Activated effector memory CD4-positive, alpha-beta T cell treated with Interleukin-2 at 50 U/mL for 16 hours (primary cell): ENCODE measurements around the gene TESK2.
"Not testable (repeated sequence)": the region's sequence is repeated elsewhere in the genome, so short reads cannot be mapped to it uniquely, and the experiment has no call there.

ENCODE experiments used
- DNase-seq: peaks from one replicate; pipeline ENCODE4 v3.0.0-alpha.2; 2020

The TESK2 gene, protein sequence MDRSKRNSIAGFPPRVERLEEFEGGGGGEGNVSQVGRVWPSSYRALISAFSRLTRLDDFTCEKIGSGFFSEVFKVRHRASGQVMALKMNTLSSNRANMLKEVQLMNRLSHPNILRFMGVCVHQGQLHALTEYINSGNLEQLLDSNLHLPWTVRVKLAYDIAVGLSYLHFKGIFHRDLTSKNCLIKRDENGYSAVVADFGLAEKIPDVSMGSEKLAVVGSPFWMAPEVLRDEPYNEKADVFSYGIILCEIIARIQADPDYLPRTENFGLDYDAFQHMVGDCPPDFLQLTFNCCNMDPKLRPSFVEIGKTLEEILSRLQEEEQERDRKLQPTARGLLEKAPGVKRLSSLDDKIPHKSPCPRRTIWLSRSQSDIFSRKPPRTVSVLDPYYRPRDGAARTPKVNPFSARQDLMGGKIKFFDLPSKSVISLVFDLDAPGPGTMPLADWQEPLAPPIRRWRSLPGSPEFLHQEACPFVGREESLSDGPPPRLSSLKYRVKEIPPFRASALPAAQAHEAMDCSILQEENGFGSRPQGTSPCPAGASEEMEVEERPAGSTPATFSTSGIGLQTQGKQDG

DNA sequence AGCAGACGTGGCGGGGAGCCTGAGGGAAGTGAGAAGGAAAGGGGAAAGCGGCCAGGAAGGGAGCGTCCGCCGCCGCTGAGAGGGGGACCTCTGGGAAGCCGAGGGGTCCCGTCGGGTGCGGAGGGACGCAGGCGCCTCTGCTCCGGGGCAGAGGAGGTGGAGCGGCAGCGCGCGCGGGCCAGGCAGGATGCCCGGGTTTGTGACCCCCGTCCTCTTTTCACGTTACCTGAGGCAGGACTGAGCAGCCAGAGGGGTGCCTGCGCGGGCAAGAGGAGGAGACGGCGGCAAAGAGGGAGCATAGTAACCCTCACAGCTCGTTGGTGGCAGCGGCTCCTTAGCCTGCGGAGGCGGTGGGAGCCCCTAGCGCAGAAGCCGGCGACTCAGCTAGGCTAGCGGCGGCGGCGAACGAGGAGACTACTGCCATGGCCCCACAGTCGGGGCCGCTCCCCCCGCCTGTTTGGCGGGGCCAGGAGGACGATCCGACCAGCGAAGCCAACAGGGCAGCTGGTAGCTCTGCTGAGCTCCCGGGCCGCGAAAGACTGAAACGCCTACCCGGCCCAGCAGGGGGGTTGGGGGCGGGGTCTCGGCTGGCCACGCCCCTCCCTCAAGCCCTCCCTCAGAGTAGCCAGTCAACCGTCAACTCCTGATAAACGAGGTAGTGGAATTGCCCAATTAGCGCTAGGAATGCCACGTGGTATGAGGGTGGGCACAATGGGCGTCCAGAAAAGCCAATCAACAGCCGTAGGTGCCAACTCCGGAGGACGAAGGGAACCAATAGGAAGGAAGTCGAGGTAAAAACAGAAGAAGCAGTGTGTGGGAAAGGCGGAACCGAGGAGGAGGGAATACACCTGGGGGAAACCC is at the start of gene TESK2:
TESK2 (minus strand) TSS at position 538 of the 861 bp plus-strand sequence. CDS start 33,378 bp downstream, outside the sequence.
- DNase-seq: peak; percentile 95

DNA sequence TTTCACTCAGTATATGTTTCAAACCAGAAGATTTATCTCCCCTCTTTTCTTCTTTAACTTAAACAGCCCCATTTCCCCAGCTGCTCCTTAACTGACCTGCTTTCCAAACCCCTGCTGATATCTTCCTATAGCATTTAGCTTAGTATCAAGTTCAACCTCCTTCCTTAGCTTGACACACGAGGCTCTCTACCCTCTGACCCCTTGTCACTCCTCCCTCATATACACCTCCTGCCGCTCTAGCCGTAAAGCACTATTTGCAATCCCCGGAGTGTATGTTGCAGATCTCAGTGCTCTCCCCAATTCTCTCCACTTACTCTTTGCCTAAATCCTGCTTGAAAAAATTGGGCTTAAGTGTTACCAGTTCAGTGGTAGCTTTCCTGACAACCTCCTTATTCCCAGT is 45.9 kb upstream of the TESK2 start:
- no peak for DNase-seq

DNA sequence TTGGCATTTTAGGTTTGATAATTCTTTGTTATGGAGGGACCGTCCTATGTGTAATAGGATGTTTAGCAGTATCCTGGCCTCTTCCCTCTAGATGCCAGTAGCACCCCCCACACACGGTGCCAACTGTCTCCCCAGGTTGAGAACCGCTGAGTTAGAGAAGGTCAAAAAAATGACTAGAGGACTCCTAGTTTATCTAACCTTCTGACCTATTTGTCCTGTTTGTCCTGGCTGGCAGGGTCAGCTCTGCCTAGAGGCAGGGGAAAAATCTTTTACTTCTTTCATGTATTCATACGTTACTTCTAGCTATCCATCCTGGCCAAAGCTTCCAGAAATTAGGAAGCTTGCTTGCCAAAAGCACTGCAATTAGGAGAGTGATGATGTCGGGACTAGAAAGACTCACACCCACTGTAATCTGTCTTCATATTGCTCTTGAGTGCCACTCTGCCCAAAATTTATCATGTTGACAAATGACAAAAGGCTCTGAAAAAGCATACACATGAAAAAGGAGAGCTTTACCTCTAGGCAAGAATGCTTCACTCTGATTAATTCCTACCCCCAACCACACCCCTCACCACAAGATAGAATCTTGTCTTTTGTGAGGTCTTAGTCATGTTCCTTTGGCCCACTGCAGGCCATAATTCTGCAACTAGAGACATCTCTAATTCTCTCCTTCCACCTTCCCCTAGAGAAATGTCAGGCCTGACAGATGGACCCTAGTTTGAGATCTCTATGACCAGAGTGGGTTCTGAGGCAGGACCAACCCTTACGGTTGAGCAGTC is 45.2 kb upstream of the TESK2 start:
- no peak for DNase-seq

DNA sequence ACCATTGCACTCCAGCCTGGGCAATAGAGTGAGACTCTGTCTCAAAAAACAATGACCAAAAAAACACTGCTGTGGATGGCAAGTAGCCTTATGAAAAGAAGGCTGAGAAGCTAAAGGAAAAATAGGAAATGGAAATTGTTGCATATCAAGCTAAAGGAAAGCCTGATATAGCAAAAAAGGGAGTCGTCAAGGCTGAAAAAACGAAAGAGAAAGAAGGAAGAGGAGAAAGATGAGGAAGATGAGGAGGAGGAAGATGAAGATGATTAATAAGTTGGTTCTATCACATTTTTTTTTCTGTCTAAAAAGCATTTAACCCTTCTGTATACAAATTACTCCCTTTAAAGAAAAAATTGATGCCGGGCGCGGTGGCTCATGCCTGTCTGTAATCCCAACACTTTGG is 40.9 kb upstream of the TESK2 start:
- no peak for DNase-seq

DNA sequence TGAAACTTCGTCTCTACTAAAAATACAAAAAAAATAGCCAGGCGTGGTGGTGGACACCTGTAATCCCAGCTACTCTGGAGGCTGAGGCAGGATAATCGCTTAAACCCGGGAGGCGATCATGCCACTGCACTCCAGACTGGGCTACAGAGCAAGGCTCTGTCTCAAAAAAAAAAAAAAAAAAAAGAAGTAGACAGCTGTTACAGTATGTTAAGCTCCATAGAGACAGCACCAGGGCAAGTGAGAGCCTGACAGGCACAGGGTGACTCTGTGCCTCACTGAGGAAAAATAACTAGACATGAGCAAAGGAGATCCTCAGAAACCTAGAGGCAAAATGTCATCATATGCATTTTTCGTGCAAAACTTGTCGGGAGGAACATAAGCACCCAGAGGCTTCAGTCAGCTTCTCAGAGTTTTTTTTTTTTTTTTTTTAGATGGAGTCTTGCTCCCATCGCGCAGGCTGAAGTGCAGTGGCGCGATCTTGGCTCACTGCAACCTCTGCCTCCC is 39.7 kb upstream of the TESK2 start:
- DNase-seq: no peak

DNA sequence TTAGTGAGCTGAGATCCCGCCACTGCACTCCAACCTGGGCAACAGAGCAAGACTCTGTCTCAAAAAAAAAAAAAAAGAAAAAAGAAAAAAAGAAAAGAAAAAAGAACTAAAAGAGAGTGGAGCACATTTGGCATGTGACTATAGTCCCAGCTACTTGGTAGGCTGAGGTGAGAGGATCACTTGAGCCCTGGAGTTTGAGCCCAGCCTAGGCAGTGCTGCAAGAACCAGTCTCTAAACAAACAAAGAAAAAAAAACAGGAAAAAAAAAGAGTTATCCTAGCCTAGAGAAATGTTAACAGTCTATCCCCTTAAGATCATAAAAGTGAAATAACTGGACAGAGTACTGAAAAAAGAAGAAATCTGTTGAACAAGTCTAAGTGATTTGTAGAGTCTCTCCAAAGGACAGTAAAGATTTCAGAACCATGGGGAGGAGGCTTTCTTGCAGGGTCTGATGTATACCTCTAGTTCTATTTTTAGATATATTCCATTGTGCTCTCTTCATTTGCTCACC is 35.2 kb upstream of the TESK2 start:
- no peak for DNase-seq

DNA sequence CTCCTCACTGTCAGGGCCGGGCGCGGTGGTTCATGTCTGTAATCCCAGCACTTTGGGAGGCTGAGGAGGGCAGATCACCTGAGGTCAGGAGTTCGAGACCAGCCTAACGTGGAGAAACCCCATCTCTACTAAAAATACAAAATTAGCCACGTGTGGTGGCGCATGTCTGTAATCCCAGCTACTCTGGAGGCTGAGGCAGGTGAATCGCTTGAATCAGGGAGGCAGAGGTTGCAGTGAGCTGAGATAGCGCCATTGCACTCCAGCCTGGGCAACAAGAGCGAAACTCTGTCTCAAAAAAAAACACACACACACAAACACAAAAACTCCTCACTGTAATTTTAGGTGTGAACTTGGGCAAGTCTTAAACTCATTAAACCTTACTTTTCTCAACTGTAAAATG is 33.0 kb upstream of the TESK2 start:
- DNase-seq: not testable (repeated sequence)

DNA sequence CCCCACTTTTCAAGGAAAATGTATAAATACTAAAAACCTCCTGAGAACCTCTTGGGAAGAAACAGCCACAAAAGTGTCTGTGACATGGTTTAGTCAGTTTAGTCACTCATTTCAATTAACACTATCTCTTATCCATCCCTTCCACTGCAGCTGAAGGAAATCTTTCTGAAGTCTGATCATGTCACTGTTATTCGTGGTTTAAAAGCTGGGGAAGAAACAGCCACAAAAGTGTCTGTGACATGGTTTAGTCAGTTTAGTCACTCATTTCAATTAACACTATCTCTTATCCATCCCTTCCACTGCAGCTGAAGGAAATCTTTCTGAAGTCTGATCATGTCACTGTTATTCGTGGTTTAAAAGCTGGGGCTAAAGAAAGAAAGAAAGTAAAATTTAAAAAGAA is 32.6 kb upstream of the TESK2 start:
- DNase-seq: not testable (repeated sequence)

DNA sequence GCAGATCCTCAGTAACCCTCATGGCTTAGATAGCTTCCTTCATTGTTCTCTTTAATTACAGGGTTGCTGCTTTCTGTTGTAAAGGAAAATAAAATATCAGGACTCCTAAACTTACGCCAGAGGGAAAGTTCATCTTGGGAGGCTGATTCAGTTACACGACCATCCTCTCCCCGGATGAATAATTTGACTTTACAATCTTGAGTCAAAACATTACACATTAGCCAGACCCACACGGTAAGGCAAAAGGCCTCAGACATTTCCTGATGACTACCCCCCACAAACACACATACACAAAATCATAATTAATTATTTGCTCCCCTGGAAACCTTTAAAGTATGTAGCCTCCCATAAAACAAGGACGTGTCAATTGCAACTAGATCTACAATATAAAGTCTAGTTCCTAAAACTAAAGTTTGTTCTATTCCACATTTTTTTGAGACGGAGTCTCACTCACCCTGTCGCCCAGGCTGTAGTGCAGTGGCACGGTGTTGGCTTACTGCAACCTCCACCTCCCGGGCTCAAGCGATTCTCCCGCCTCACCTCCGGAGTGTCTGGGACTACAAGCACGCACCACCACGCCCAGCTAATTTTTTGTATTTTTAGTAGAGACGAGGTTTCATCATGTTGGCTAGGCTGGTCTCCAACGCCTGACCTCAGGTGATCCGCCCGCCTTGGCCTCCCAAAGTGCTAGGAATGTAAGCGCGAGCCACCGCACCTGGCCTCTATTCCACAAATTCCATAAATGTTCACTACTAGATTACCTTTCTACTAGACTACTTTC is 31.6 kb upstream of the TESK2 start:
- no peak for DNase-seq

DNA sequence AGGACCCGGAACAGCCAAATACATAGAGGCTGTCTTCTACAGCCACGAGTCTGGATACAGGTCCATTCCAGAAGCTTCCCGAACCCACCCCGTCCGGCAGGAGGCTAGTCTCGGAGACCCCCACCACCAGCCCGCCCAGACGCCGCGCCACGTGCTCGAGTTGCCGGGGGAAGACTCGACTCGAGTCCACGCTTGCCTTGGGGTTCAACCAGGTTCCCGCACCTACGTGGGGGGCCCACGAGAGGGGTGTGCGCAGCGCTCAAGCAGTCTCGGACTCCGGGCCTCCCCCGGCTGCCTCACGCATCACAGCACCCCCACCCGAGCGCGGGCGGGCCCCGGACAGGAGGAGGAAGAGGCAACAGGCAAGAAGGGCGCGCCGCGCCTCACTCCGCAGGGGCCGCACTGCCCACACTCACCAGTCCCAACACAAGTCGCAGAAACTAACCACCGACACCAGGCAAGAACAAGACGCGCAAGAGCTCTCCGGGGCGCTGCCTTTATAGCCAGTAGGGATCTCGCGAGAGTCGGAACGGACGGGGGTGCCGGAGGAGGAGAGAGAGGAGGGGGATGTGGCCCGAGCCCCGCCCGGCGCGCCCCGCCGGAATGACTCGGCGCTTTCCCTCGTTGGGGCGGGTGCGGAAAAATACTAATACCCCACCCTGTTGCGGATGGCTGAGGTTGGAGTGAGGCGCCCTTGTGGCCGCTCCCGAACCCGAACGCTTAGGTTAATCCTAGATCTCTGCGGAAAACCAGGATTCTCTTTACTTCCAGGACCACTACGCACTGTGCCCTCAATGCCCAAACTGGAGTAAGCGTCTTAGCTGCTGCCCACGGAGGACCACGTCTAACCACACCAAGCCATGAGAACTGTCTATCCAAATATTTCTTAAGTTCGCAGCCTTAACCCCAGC is 30.7 kb upstream of the TESK2 start, which contains the start of gene PRDX1:
PRDX1 (minus strand) TSS at position 472 of the 911 bp plus-strand sequence. CDS start 2,841 bp downstream, outside the sequence.
- DNase-seq: peak; percentile 94

DNA sequence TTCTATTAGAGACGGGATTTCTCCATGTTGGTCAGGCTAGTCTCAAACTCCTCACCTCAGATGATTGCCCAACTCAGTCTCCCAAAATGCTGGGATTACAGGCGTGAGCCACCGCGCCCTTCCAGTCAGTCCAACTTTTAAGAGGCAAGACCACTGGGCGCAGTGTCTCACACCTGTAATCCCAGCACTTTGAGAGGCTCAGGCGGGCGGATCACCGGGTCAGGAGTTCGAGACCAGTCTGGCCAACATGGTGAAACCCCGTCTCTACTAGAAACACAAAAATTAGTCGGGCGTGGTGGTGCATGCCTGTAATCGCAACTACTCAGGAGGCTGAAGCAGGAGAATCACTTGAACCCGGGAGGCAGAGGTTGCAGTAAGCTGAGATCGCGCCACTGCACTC is 28.8 kb upstream of the TESK2 start:
- DNase-seq: not testable (repeated sequence)

DNA sequence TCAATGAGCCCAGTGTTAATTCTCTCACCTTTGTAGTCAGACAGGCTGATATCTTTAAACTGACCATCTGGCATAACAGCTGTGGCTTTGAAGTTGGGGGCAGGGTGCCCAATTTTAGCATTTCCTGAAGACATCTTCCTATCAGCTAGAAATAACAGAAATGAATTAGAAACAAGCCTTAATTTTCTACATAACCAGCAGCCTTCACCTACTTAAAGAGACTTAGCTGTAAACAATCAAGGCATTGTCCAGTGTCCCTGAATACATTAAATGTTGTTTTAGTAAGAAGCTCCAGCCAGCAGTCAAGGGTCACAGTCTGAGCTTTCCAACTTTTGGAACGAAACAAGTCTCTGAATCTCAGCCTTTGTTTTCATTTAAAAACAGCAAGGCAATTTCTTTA is 27.9 kb upstream of the TESK2 start:
- DNase-seq: no peak

DNA sequence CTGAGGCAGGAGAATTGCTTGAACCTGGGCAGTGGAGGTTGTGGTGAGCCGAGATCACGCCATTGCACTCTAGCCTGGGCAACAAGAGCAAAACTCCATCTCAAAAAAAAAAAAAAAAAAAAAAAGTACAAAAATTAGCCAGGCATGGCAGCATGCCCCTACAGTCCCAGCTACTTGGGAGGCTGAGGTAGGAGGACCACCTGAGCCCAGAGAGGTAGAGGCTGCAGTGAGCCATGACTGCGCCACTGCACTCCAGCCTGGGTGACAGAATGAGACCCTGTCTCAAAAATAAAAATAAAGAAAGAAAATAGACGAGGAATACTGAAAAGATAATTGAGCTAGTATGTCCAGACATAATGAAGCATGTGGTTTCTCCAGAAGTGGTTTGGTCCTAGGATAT is 27.4 kb upstream of the TESK2 start:
- DNase-seq: not testable (repeated sequence)

DNA sequence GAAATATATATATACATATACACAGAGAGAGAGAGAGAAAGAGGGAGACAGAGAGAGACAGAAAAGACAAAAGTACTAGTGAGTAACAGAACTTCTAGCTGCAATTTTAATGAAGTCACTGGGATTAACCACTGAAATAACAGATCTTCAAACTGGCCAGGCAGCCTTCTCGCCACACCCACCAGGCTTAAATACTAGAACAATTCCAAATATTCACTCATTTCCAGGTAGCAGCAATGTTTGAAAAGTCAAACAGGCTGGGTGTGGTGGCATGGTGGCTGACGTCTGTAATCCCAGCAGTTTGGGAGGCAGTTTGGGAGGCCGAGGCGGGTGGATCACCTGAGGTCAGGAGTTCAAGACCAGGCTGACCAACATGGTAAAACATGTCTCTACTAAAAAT is 25.5 kb upstream of the TESK2 start:
- no peak for DNase-seq

DNA sequence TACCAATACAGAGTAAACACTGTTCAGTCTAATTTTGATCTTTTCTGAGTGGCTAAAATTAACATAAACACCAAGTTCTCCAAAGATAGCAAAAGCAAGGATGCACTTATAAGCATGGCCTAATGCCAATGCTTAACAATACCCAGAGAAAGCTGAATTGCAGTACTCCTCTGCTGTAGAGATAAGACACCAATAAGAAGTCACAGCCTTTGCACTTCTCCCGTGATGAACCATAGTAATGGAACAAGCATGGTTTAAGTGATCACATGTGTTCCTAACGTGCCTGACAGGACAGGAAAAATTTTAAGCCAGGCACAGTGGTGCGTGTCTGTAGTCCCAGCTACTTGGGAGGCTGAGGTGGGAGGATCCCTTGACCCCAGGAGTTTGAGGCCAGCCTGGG is 25.1 kb upstream of the TESK2 start:
- DNase-seq: no peak

DNA sequence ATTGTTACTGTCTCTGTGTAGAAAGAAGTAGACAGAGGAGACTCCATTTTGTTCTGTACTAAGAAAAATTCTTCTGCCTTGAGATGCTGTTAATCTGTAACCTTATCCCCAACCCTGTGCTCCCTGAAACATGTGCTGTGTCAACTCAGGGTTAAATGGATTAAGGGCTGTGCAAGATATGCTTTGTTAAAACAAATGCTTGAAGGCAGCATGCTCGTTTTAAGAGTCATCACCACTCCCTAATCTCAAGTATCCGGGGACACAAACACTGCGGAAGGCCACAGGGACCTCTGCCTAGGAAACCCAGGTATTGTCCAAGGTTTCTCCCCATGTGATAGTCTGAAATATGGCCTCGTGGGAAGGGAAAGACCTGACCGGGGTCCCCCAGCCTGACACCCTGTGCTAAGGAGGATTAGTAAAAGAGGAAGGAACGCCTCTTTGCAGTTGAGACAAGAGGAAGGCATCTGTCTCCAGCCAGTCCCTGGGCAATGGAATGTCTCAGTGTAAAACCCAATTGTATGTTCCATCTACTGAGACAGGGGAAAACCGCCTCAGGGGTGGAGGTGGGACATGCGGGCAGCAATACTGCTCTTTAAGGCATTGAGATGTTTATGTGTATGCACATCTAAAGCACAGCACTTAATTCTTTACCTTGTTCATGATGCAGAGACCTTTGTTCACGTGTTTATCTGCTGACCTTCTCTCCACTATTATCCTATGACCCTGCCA is 22.7 kb upstream of the TESK2 start:
- DNase-seq: not testable (repeated sequence)

DNA sequence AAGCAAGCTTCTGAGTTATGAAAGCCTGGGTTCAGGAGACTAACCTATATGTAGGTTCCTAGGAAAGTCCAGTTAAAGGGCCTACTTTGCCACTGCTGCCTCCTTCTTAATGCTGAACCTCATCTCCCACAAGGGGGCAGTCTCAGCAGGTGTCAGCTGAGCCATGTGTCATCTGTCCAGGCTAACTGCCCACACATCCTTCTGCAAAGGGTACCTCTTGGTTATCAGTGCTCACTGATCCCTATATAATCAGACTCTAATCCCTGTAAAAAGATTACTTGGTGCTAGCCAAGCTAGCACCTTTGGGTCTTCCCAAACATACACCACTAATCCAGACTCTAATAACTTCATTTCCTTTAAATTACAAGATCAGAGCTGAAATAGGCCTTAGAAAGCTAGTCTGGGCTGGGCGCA is 21.7 kb upstream of the TESK2 start:
- peak; percentile 26 for DNase-seq

DNA sequence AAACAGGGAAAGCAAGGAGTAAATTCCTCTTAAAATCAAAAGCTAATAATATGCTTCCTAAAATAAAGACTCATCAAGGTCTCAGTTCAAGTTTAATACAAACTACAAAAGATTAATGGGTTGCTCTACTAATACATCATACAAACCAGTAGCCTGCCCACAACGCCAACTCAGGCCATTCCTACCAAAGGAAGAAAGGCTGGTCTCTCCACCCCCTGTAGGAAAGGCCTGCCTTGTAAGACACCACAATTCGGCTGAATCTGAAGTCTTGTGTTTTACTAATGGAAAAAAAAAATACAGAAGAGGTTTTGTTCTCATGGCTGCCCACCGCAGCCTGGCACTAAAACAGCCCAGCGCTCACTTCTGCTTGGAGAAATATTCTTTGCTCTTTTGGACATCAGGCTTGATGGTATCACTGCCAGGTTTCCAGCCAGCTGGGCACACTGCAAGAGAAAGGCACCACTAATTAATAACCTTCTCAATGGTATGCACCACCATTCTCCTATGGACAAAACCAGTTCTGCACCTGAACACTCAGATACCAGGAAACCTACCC is 20.1 kb upstream of the TESK2 start:
- DNase-seq: no peak
